ENCODE measurements around the gene ZIM2.

The ZIM2 gene

GRCh38 chr19:56838909-56839651 is 1.4 kb downstream of the ZIM2 start:
- peak; percentile 84 for DNase-seq (ENCODE audit: low read depth, low spot score)

DNA sequence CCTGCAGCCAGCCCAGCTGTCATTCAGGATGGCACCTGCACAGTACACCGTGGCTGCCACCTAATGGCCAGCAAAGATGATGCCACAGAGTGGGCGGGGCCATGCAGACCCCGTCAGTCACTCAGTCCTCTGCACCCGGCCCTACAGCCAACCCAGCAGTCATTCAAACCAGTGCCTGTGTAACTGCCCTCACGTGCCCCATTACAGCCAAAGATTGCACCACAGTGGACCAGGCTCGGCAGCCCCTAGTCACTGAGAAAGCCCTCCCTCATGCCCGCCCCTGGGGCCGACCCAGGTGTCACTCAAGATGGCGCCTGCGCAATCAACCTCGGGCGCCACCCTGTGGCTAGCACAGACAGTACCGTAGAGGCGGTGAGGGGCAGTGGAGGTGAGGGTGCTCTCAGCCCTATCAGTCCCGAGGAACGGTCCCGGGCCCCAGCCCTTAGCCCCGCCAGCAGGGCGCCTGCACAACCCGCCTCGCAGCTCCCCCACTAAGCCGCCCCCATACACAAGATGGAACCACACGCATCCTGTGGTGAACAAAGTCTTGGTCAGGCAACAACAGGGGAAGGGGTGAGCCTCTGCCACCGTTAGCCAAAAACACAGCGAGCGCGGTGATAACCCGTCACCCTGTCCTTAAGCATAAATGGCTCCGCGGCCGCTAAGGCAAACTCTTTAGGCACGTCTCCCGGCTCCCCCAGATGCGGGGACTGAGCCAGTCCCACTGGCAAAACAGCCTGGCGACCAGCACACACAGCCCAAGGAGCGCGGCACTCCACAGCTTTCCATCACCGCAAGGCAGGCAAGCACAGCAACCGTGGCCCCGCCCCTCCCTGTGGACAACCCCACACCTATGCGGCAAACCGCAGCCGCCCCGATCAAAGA is 2.3 kb downstream of the ZIM2 start:
- DNase-seq (ENCODE audit: low read depth, low spot score), result peak; percentile 17

- DNase-seq (ENCODE audit: low read depth, low spot score), result no peak
These were observed 3.0 kb downstream of the ZIM2 start for GRCh38 chr19:56837492-56838023.

GRCh38 chr19:56837004-56837403 is 3.5 kb downstream of the ZIM2 start:
- no peak for DNase-seq (ENCODE audit: low read depth, low spot score)

- no peak for DNase-seq (ENCODE audit: low read depth, low spot score)
These were observed 4.5 kb downstream of the ZIM2 start for GRCh38 chr19:56836059-56836458.

- DNase-seq (ENCODE audit: low read depth, low spot score), result no peak
These were observed 5.1 kb downstream of the ZIM2 start for GRCh38 chr19:56835401-56835800.

DNA sequence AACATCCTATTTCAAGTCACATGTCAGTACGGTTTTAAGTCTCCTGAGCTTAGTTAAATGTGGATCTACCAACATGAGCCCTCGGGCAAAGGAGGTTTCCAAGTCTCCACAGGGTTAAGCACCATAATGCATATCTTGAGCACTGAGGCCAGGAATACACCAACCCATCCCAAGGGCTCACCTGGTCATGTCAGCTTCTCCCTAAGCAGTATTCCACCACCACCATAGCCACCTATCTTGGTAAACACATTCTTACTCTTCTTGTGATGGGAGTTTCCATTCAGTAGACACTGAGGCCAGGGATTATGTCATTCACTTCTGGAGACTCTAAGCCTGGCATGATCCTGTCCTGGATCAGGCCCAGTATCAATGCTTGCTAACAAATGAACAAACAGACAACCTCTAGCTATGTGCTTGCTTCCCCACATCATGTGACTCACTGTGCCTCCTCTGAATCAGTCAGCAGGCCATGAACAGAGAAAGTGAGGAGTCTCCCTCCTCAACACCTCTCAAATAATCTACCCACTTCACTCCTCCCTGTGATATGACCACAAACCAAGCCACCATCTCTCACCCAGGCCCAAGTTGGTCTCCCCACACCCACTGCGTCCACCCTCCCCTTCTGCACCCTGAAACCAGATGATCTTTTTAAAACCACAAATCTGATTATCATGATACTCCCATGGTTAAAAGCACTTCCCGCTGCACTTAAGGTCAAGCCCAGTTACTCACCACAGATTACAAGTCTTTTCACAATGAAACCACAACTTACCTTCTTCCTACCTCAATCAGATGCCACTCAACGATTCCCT is 5.8 kb downstream of the ZIM2 start:
- DNase-seq (ENCODE audit: low read depth, low spot score), result no peak

DNA sequence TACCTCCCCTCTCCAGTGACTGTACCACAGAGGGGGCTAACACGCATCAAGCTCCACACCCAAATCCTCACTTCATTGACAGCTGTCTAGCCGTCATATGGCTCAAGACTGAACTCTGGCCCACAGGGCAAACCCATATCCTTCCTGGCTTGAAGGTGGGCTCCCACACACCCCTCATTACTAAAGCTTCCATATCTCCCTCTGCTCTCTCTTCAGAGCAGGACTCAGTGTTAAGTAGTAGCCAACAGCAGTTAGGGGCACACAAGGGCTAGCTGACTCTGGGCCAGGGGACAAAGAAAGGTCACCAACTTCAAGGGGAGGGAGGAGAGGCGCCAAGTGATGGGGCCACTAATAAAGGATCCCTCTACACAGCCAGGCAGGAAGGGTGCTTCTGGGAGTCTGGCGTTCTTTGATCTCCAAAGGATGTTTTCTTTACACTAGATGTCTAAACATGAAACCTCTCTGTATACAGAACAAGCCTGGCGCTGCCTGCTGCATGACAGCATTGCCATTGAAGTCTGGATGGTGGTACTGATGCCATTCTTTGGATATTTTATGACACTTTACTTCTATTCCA is 8.1 kb downstream of the ZIM2 start:
- DNase-seq (ENCODE audit: low read depth, low spot score), result no peak

- no peak for DNase-seq (ENCODE audit: low read depth, low spot score)
These were observed 9.3 kb downstream of the ZIM2 start for GRCh38 chr19:56831255-56831654.

DNA sequence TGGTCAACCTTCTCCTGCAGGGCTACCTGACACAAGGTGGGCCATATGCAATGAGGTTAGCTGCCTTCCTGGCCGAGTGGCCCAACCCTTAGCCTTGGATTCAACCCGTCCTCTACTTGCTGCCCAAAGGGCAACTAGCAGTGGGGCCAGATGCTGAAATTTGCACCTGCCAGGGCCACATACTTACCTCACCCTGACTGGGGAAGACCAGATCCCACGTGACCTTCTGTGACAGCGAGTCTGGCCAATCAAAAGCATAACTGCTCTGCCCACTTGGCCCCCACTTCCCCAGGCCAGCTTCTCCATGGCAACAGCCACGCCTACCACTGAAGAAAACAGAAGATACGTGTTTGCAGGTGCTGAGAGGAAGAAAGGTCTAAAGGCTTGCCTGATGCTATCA is 10.9 kb downstream of the ZIM2 start:
- DNase-seq (ENCODE audit: low read depth, low spot score), result no peak

DNA sequence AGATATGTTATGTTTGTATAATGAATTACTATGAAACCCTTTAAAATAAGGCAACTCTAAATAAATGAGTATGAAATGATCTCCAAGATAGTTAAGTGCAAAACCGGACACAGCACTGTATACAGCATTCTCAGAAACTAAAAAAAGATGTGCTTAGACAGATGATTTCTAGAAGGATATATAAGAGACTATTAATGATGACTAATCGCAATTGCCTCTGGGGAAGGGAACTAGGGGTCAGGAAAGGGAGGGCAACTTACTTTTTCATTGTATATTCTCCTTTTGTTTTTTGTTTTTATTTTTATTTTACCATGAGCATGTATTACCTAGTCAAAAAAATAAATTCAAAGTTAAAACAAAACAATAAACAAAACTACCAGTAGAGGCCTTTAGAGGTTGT is 12.8 kb downstream of the ZIM2 start:
- no peak for DNase-seq (ENCODE audit: low read depth, low spot score)

DNA sequence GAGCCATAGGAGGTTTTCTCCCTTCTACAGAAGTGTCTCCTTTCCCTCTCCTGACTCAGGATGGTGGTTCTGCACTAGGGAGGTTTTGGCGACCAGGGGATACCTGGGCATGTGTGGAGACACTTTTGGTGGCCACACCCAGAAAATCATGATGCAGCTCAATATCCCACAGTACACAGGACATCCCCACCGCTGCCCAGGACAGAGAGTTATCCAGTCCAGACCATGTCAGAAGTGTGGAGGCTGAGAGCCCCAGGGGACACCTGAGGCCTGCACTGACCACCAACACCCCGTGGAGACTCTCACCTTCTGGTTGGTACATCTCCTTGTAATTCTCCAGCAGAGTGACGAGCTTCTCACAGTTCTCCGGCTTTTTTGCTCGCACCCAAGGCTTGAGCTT is 16.6 kb downstream of the ZIM2 start:
- DNase-seq (ENCODE audit: low read depth, low spot score), result no peak

GRCh38 chr19:56823417-56823816 is 17.1 kb downstream of the ZIM2 start:
- no peak for DNase-seq (ENCODE audit: low read depth, low spot score)

- no peak for DNase-seq (ENCODE audit: low read depth, low spot score)
These were observed 17.8 kb downstream of the ZIM2 start for GRCh38 chr19:56822755-56823154.

DNA sequence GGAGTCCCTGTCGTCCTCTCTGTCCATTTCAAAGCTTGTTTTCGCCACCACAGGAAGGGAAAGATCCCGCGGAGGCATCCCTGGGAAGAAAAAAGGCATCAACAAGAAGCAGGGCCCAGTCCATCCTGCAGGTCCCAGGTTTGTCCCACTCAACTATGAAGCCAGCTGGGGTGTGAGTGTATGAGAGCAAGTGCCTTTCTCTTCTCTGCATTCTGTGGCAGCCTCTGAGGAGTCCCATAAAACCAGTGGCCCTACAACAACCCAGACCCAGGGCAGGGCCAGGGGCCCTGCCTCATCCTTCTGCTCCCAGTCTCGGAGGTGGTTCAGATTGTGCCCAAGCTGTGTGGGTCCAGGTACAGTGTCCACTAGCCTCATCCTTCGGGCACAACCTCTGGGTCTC is 18.9 kb downstream of the ZIM2 start:
- no peak for DNase-seq (ENCODE audit: low read depth, low spot score)

- DNase-seq (ENCODE audit: low read depth, low spot score), result no peak
These were observed 19.3 kb downstream of the ZIM2 start for GRCh38 chr19:56821209-56821608.

GRCh38 chr19:56819166-56819565 is 21.4 kb downstream of the ZIM2 start:
- DNase-seq (ENCODE audit: low read depth, low spot score), result no peak

- no peak for DNase-seq (ENCODE audit: low read depth, low spot score)
These were observed 25.9 kb downstream of the ZIM2 start for GRCh38 chr19:56814656-56815055.

GRCh38 chr19:56813531-56813930 is 27.0 kb downstream of the ZIM2 start:
- no peak for DNase-seq (ENCODE audit: low read depth, low spot score)

DNA sequence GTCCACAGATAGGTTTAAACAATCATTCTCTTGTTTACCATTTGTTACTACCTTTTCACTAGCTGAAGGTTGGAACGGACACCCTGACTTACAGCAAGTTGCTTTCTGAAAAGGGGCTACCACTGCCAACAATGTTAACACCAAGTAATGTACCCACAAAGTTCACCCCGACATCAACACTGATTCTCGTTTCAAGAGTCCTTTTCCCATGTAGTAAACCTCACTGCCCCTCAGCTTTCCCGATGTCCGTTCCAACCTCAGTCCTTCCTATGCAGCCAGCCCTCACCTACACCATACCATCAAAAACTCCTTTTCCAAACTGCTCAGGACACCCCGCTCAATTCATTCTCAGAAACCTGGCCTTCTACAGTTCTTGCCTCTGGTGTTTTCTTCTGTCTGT is 29.0 kb downstream of the ZIM2 start:
- no peak for DNase-seq (ENCODE audit: low read depth, low spot score)

- no peak for DNase-seq (ENCODE audit: low read depth, low spot score)
These were observed 30.3 kb downstream of the ZIM2 start for GRCh38 chr19:56810260-56810659.
